H9 (cell line): ENCODE measurements around the gene KCTD1. TPM values are rescaled to one million over a fixed set of nuclear protein-coding genes. Genes with fewer than 3 reads are reported as not detected.

Source experiments
- DNase-seq: peaks from one replicate; pipeline ENCODE4 v3.0.0-alpha.2; 2017
- H2AFZ ChIP-seq: one replicate; pipeline ENCODE4 v1.6.1; 2013; ENCODE audit warnings: mild to moderate bottlenecking, low read length, control low read depth, moderate library complexity
- H2AK5ac ChIP-seq: 2 replicates; pipeline ENCODE4 v1.6.1; 2013; ENCODE audit warnings: low read length, control low read depth, mixed read lengths; ENCODE audit not compliant: insufficient read length
- H2BK120ac ChIP-seq: one replicate; pipeline ENCODE4 v1.6.1; 2013; ENCODE audit warnings: low read depth, mild to moderate bottlenecking, low read length, control low read depth, inconsistent platforms; ENCODE audit not compliant: poor library complexity, severe bottlenecking
- H2BK12ac ChIP-seq: 2 replicates; pipeline ENCODE4 v1.6.1; 2013; ENCODE audit warnings: low read length, control low read depth, mixed read lengths, low read depth; ENCODE audit not compliant: insufficient read length
- H2BK15ac ChIP-seq: 2 replicates; pipeline ENCODE4 v1.6.1; 2013; ENCODE audit warnings: low read depth, low read length, control low read depth
- H2BK20ac ChIP-seq: one replicate; pipeline ENCODE4 v1.6.1; 2013; ENCODE audit warnings: low read depth, mild to moderate bottlenecking, low read length, control low read depth, inconsistent platforms; ENCODE audit not compliant: poor library complexity, severe bottlenecking
- H2BK5ac ChIP-seq: 2 replicates; pipeline ENCODE4 v1.6.1; 2013; ENCODE audit warnings: low read length, control low read depth, mixed read lengths; ENCODE audit not compliant: insufficient read length
- H3K14ac ChIP-seq: 2 replicates; pipeline ENCODE4 v1.6.1; 2013; ENCODE audit warnings: low read length, control low read depth; ENCODE audit not compliant: insufficient read depth
- H3K18ac ChIP-seq: 2 replicates; pipeline ENCODE4 v1.6.1; 2013; ENCODE audit warnings: low read depth, mild to moderate bottlenecking, mixed read lengths, low read length, control low read depth; ENCODE audit not compliant: insufficient read length
- H3K23ac ChIP-seq: 2 replicates; pipeline ENCODE4 v1.6.1; 2013; ENCODE audit warnings: low read length, control low read depth, mixed read lengths, low read depth; ENCODE audit not compliant: insufficient read length
- H3K23me2 ChIP-seq: 2 replicates; pipeline ENCODE4 v1.6.1; 2013; ENCODE audit warnings: low read depth, mild to moderate bottlenecking, mixed read lengths, low read length, control low read depth; ENCODE audit not compliant: insufficient read length, poor library complexity, severe bottlenecking
- H3K27ac ChIP-seq: 2 replicates; pipeline ENCODE4 v1.5.1; 2013; ENCODE audit warnings: low read length, control low read depth, mixed read lengths, low read depth; ENCODE audit not compliant: insufficient read length
- H3K27me3 ChIP-seq: 2 replicates; pipeline ENCODE4 v1.6.1; 2013; ENCODE audit warnings: low read length, control low read depth, inconsistent platforms; ENCODE audit not compliant: insufficient read depth
- H3K4ac ChIP-seq: 2 replicates; pipeline ENCODE4 v1.6.1; 2013; ENCODE audit warnings: low read depth, mild to moderate bottlenecking, control low read depth, inconsistent platforms, low read length, moderate library complexity
- H3K4me1 ChIP-seq: 2 replicates; pipeline ENCODE4 v1.6.1; 2013; ENCODE audit warnings: low read length, control low read depth, inconsistent platforms; ENCODE audit not compliant: insufficient read depth
- H3K4me2 ChIP-seq: 2 replicates; pipeline ENCODE4 v1.6.1; 2013; ENCODE audit warnings: low read length, control low read depth, mixed read lengths; ENCODE audit not compliant: insufficient read length, insufficient read depth
- H3K56ac ChIP-seq: 2 replicates; pipeline ENCODE4 v1.6.1; 2013; ENCODE audit warnings: low read depth, mild to moderate bottlenecking, mixed read lengths, low read length, control low read depth; ENCODE audit not compliant: insufficient read length
- H3K79me1 ChIP-seq: 2 replicates; pipeline ENCODE4 v1.6.1; 2013; ENCODE audit warnings: low read depth, mild to moderate bottlenecking, moderate library complexity, low read length, control low read depth, inconsistent platforms; ENCODE audit not compliant: insufficient read depth, poor library complexity, severe bottlenecking
- H3K79me2 ChIP-seq: 2 replicates; pipeline ENCODE4 v1.6.1; 2013; ENCODE audit warnings: low read length, control low read depth, inconsistent platforms; ENCODE audit not compliant: insufficient read depth
- H3K9ac ChIP-seq: 2 replicates; pipeline ENCODE4 v1.6.1; 2013; ENCODE audit warnings: low read length, control low read depth, mixed read lengths; ENCODE audit not compliant: insufficient read length; ENCODE audit errors: extremely low read depth
- H3K9me3 ChIP-seq: one replicate; pipeline ENCODE4 v1.6.1; 2013; ENCODE audit warnings: low read depth, low read length, inconsistent platforms; ENCODE audit not compliant: control insufficient read depth
- H3T11ph ChIP-seq: one replicate; pipeline ENCODE4 v1.6.1; 2013; ENCODE audit warnings: mild to moderate bottlenecking, low read length, control low read depth, inconsistent platforms
- H4K20me1 ChIP-seq: one replicate; pipeline ENCODE4 v1.6.1; 2013; ENCODE audit not compliant: control insufficient read depth, insufficient read length, insufficient read depth
- H4K5ac ChIP-seq: 2 replicates; pipeline ENCODE4 v1.6.1; 2013; ENCODE audit warnings: low read depth, mild to moderate bottlenecking, mixed read lengths, low read length, control low read depth; ENCODE audit not compliant: insufficient read length
- H4K8ac ChIP-seq: replicated peaks from 2 replicates; pipeline ENCODE4 v1.6.1; 2013; ENCODE audit warnings: low read length, control low read depth, mixed read lengths, low read depth; ENCODE audit not compliant: insufficient read length
- H4K91ac ChIP-seq: 2 replicates; pipeline ENCODE4 v1.6.1; 2013; ENCODE audit warnings: low read depth, mild to moderate bottlenecking, moderate library complexity, mixed read lengths, low read length, control low read depth; ENCODE audit not compliant: insufficient read length
- H3K27ac Mint-ChIP-seq, 3 experiments: 2 replicates in 2 of 3; 3 replicates in 1 of 3; pipeline ENCODE4 v1.8.0; 2020 to 2021; ENCODE audit warnings: mixed read lengths in 3 of 3, mild to moderate bottlenecking in 1 of 3, moderate library complexity in 1 of 3
- H3K27me3 Mint-ChIP-seq: 2 replicates; pipeline ENCODE4 v1.8.0; 2021; ENCODE audit warnings: low read depth, mild to moderate bottlenecking, moderate library complexity, mixed read lengths
- H3K36me3 Mint-ChIP-seq, 3 experiments: 2 replicates in 2 of 3; 3 replicates in 1 of 3; pipeline ENCODE4 v1.8.0; 2020 to 2021; ENCODE audit warnings: low read depth in 3 of 3, mixed read lengths in 3 of 3; ENCODE audit not compliant: insufficient read depth in 1 of 3
- H3K4me1 Mint-ChIP-seq, 2 experiments: 2 replicates each; pipeline ENCODE4 v1.8.0; 2020; ENCODE audit warnings: mixed read lengths in 2 of 2
- H3K4me3 Mint-ChIP-seq, 2 experiments: 2 replicates in 1 of 2; 3 replicates in 1 of 2; pipeline ENCODE4 v1.8.0; 2020 to 2021; ENCODE audit warnings: mild to moderate bottlenecking in 2 of 2, mixed read lengths in 2 of 2, moderate library complexity in 1 of 2
- H3K9me3 Mint-ChIP-seq, 2 experiments: 2 replicates in 1 of 2; 3 replicates in 1 of 2; pipeline ENCODE4 v1.8.0; 2020; ENCODE audit warnings: mild to moderate bottlenecking in 2 of 2, mixed read lengths in 2 of 2, moderate library complexity in 1 of 2
- WGBS: extraction: QIAGEN DNeasy Blood & Tissue Kit; methylation state at CpG from one replicate; pipeline ENCODE4 v1.1.7; 2013; ENCODE audit warnings: missing lambda C conversion rate, low lambda C conversion rate, mixed read lengths; ENCODE audit not compliant: insufficient read length; ENCODE audit errors: extremely low coverage; 5-methylcytosine and 5-hydroxymethylcytosine counted together
- total RNA-seq: library from RNA; stranded (reverse); gene quantifications from 2 replicates; pipeline ENCODE4 v1.2.1, GENCODE V29; 2021
- TF ChIP-seq, protein P1 (sequence below): fragments of 200-600 bp; sonication (generic); conservative IDR thresholded peaks from 3 replicates; pipeline ENCODE4 v1.8.0; 2021; ENCODE audit warnings: antibody characterized with exemption, mild to moderate bottlenecking

KCTD1 gene
- total RNA-seq, 1 experiment from 2014 or later = 10.8 TPM

DNA sequence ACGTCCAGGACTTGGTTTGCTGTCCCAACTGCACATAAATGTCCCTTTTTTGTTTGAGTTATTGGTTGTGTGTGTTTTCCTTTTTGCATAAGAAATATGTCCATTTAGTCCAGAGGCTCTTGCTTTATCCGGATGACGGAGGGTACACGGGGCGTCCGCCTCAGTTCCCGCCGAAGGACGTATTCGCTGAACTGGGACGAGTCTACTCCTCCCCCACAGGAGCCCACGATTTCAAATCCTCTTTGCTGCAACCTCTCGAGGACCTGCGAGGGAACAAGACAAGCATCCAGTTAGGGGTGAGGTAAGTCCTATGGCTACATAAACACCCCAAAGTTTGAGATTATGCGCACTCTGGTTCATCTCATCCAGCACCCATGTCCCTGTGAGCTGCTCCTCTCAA lies 92.7 kb downstream of the KCTD1 start:
- Histone ChIP-seq H2BK12ac (no peak overlapping the region), H3K9ac (no peak overlapping the region), H3K23me2 (no peaks in the 10 kb centered on the region), H2BK15ac (no peak overlapping the region), H3K4me2 (no peak overlapping the region), H3T11ph (no peak overlapping the region), H4K8ac (no peak overlapping the region), H4K5ac (no peak overlapping the region), H2BK20ac (no peak overlapping the region), H3K79me2 (no peaks in the 10 kb centered on the region), H2BK5ac (no peak overlapping the region), H2BK120ac (no peak overlapping the region), H3K27ac (no peak overlapping the region), H3K14ac (no peak overlapping the region), H3K27me3 (no peaks in the 10 kb centered on the region), H3K79me1 (no peaks in the 10 kb centered on the region), H3K4me1 (peaks cover 3% of the 10 kb centered on the region; the same call in 1 of the 2 replicates), H3K56ac (no peak overlapping the region), H3K23ac (no peak overlapping the region), H3K4ac (no peak overlapping the region), H3K18ac (no peak overlapping the region), H4K20me1 (no peaks in the 10 kb centered on the region), H3K9me3 (no peaks in the 10 kb centered on the region), H2AFZ (no peak overlapping the region), H2AK5ac (no peak overlapping the region), H4K91ac (no peak overlapping the region)
- Mint-ChIP-seq H3K27ac (0 out of 7 replicates have a peak overlapping the region, but pooled peaks of 1 of the 3 experiments have one; percentile 62), H3K4me1 (peaks cover 20 to 21% of the 10 kb centered on the region in 2 experiments), H3K9me3 (no peaks in the 10 kb centered on the region), H3K4me3 (no peak overlapping the region), H3K36me3 (peaks cover 7 to 22% (median 7%) of the 10 kb centered on the region in 3 experiments; a peak in 5 of 7 replicates), H3K27me3 (peaks cover 10% of the 10 kb centered on the region)
- DNase-seq = no peak
- TF ChIP-seq, protein P1, sequence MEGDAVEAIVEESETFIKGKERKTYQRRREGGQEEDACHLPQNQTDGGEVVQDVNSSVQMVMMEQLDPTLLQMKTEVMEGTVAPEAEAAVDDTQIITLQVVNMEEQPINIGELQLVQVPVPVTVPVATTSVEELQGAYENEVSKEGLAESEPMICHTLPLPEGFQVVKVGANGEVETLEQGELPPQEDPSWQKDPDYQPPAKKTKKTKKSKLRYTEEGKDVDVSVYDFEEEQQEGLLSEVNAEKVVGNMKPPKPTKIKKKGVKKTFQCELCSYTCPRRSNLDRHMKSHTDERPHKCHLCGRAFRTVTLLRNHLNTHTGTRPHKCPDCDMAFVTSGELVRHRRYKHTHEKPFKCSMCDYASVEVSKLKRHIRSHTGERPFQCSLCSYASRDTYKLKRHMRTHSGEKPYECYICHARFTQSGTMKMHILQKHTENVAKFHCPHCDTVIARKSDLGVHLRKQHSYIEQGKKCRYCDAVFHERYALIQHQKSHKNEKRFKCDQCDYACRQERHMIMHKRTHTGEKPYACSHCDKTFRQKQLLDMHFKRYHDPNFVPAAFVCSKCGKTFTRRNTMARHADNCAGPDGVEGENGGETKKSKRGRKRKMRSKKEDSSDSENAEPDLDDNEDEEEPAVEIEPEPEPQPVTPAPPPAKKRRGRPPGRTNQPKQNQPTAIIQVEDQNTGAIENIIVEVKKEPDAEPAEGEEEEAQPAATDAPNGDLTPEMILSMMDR = no peak
- WGBS = no CpG with 5 or more reads among the region's 15 CpGs
